K562 (cell line): ENCODE measurements around the gene MB21D2. TPM values are rescaled to one million over a fixed set of nuclear protein-coding genes. Genes with fewer than 3 reads are reported as not detected.

Experiments
- BRCA1 ChIP-seq, 2 experiments: fragments of 450-650 bp in 1 of 2; sonication (generic) in 1 of 2; formaldehyde crosslinking in 1 of 2; IDR thresholded peaks; 2 replicates each; pipeline versions ENCODE4 v1.5.0 to v1.6.1; 2017 to 2020; ENCODE audit warnings: mild to moderate bottlenecking in 1 of 2, missing genetic modification reagents in 1 of 2
- ERF ChIP-seq: fragments of 450-650 bp; formaldehyde crosslinking; IDR thresholded peaks from 2 replicates; pipeline ENCODE4 v1.4.0; 2020; ENCODE audit warnings: mild to moderate bottlenecking, mixed read lengths
- ETV6 ChIP-seq, 3 experiments: fragments of 150-350 bp in 1 of 3; sonication (generic) in 1 of 3; formaldehyde crosslinking in 1 of 3; IDR thresholded peaks; 2 replicates each; pipeline versions ENCODE4 v1.6.1 to v1.8.0; 2014 to 2022; ENCODE audit warnings: borderline replicate concordance in 2 of 3, low read depth in 2 of 3, antibody characterized with exemption in 1 of 3, low read length in 1 of 3, mild to moderate bottlenecking in 1 of 3, missing genetic modification reagents in 1 of 3
- FOXA3 ChIP-seq, 2 experiments: fragments of 450-650 bp in 1 of 2; sonication (generic) in 1 of 2; formaldehyde crosslinking; IDR thresholded peaks in 1 of 2; conservative IDR thresholded peaks in 1 of 2; 2 replicates each; pipeline versions ENCODE4 v1.4.0 to v1.8.0; 2020 to 2022; ENCODE audit warnings: mild to moderate bottlenecking in 2 of 2, missing genetic modification reagents in 1 of 2
- FOXJ3 ChIP-seq: sonication (generic); formaldehyde crosslinking; IDR thresholded peaks from 2 replicates; pipeline ENCODE4 v1.4.0; 2020; ENCODE audit warnings: mild to moderate bottlenecking, missing genetic modification reagents
- NFIC ChIP-seq: fragments of 450-650 bp; IDR thresholded peaks from 2 replicates; pipeline ENCODE4 v1.6.1; 2017; ENCODE audit warnings: mild to moderate bottlenecking, inconsistent platforms
- PHB2 ChIP-seq: fragments of 450-650 bp; IDR thresholded peaks from 2 replicates; pipeline ENCODE4 v1.6.1; 2017; ENCODE audit warnings: low read depth
- PYGO2 ChIP-seq: fragments of 450-650 bp; IDR thresholded peaks from 2 replicates; pipeline ENCODE4 v1.6.1; 2016; ENCODE audit warnings: mild to moderate bottlenecking, missing genetic modification characterization, moderate library complexity, missing compliant biosample characterization
- SMARCC2 ChIP-seq: fragments of 450-650 bp; IDR thresholded peaks from 2 replicates; pipeline ENCODE4 v1.6.1; 2017; ENCODE audit warnings: antibody characterized with exemption, moderate library complexity, mild to moderate bottlenecking, low read depth
- YBX1 ChIP-seq: fragments of 450-650 bp; IDR thresholded peaks from 2 replicates; pipeline ENCODE4 v1.7.1; 2016; ENCODE audit warnings: mild to moderate bottlenecking
- ZNF263 ChIP-seq: sonication (generic); formaldehyde crosslinking; IDR thresholded peaks from 2 replicates; pipeline ENCODE4 v1.8.0; 2022; ENCODE audit warnings: mild to moderate bottlenecking, missing genetic modification reagents, borderline replicate concordance
- ZNF311 ChIP-seq: fragments of 250-450 bp; sonication (Bioruptor Pico); IDR thresholded peaks from 2 replicates; pipeline ENCODE4 v1.4.0; 2020; ENCODE audit warnings: mild to moderate bottlenecking, moderate library complexity
- polyA plus RNA-seq, 8 experiments: library from polyadenylated mRNA; depleted of rRNA in 4 of 8; stranded (reverse) in 5 of 8; unstranded in 3 of 8; fragments of >200 nt; fragmentation: Nextera tagmentation in 2 of 8; fragmentation: Illumina TruSeq in 1 of 8; extraction: Ambion mirVana in 2 of 8; extraction: Trizol in 1 of 8; gene quantifications; 2 replicates each; pipeline versions ENCODE4 v1.2.1 to v1.2.3, GENCODE V29; 2011 to 2014; ENCODE audit warnings: inconsistent platforms in 1 of 8, missing spikeins in 1 of 8
- total RNA-seq, 7 experiments: library from RNA; depleted of rRNA in 6 of 7; stranded (reverse); fragments of >200 nt in 6 of 7; fragmentation: Illumina TruSeq in 2 of 7; extraction: Trizol in 2 of 7; gene quantifications; 2 replicates each; pipeline versions ENCODE4 v1.2.1 to v1.2.3, GENCODE V29; 2011 to 2021; ENCODE audit warnings: low replicate concordance in 1 of 7
- TF ChIP-seq, protein P1 (sequence below): IDR thresholded peaks from 3 replicates; pipeline ENCODE4 v1.6.1; 2011; ENCODE audit warnings: borderline replicate concordance, mild to moderate bottlenecking, moderate library complexity; ENCODE audit not compliant: insufficient read length; ENCODE audit errors: extremely low read depth

The MB21D2 gene
- total and polyA plus RNA-seq, 9 of the 15 experiments (the other 6 are each of a cell fraction or from before 2014, with no cell fraction given): 0.01 TPM; not detected in 8

GRCh38 chr3:192923731-192924130 lies 6.1 kb upstream of the MB21D2 start (continued):
- no peak for TF ChIP-seq ERF (CRISPR knock-in tag)
- TF ChIP-seq PYGO2 (tag): no peak
- TF ChIP-seq ZNF263 (CRISPR knock-in tag): no peak
- no peak for TF ChIP-seq ETV6 (IDR thresholded peaks at IDR 0.05; ENCODE audit: borderline replicate concordance in 1 of 2, low read depth in 2 of 2, low read length in 1 of 2)
- no peak for TF ChIP-seq ETV6 (CRISPR knock-in tag; IDR thresholded peaks at IDR 0.05; ENCODE audit: borderline replicate concordance)
- no peak for TF ChIP-seq FOXJ3 (CRISPR knock-in tag)
- TF ChIP-seq FOXA3 (CRISPR knock-in tag; conservative IDR thresholded peaks at IDR 0.05 in 1 of 2, IDR thresholded peaks at IDR 0.05 in 1 of 2): no peak
- no peak for TF ChIP-seq SMARCC2
- TF ChIP-seq YBX1: no peak
- TF ChIP-seq BRCA1 (IDR thresholded peaks at IDR 0.05): no peak
- no peak for TF ChIP-seq BRCA1 (CRISPR knock-in tag; IDR thresholded peaks at IDR 0.05)
- no peak for TF ChIP-seq PHB2
- no peak for TF ChIP-seq NFIC
- TF ChIP-seq, protein P1, sequence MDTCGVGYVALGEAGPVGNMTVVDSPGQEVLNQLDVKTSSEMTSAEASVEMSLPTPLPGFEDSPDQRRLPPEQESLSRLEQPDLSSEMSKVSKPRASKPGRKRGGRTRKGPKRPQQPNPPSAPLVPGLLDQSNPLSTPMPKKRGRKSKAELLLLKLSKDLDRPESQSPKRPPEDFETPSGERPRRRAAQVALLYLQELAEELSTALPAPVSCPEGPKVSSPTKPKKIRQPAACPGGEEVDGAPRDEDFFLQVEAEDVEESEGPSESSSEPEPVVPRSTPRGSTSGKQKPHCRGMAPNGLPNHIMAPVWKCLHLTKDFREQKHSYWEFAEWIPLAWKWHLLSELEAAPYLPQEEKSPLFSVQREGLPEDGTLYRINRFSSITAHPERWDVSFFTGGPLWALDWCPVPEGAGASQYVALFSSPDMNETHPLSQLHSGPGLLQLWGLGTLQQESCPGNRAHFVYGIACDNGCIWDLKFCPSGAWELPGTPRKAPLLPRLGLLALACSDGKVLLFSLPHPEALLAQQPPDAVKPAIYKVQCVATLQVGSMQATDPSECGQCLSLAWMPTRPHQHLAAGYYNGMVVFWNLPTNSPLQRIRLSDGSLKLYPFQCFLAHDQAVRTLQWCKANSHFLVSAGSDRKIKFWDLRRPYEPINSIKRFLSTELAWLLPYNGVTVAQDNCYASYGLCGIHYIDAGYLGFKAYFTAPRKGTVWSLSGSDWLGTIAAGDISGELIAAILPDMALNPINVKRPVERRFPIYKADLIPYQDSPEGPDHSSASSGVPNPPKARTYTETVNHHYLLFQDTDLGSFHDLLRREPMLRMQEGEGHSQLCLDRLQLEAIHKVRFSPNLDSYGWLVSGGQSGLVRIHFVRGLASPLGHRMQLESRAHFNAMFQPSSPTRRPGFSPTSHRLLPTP: no peak
- TF ChIP-seq ZNF311 (CRISPR knock-in tag): no peak
